NCI-H2029 (cell line): ENCODE measurements around the gene ENOX1.

ENCODE experiments used
- DNase-seq: peaks from one replicate; lab custom pipeline; 2025; lab: John Stamatoyannopoulos, UW

ENOX1 gene

DNA sequence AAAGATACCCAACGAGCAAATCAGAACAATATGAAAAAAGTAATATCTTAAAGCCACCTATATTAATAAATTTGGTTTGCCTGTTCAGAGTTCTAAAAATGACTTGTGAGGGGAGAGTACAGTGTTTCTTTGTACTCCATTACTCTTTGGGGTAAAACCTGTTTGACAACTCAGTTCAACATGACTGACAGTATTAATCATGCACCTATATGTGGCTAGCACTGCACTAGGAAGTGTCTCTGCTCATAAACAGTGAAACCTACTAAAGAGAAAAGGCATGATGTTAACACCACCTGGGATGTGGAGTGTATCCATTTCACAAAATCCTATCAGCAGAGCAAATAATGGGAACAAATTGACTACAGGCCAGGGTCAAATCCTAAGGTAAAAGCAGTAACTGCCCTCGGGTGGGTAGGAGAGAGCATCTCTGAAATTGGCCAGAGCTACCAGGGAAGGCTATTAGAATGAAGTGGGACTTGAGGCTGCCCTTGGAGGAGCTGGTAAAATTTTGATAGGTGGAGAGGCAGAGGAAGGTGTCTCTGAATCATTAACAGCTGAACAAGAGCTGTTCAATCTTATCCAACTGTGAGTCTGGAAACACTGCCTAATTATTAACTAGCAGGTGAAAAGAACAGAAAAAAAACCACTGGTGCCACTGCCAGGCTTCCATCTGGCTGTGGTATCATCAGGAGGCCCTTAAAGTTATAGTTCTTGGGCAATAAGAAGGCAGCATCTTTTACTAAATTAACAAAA lies 398.3 kb downstream of the ENOX1 start:
- no peak for DNase-seq

DNA sequence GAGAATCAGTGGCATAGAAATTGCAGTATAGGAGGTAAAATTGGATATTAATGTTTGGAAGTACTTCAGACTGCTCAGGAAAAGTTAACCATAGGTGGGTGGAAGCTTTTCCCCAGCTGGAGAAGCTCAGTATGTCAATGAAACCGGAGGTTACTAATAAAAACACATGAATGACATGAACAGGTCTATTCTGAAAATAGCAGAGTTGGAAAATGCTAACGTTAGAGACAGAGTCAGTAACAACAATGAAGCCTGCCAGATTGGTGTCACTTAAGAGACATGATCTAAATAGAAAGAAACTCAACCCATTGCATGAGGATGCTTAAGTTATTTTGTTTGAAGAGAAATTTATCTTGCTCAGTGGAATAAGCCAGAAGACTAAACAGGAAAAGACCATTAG lies 398.9 kb downstream of the ENOX1 start:
- no peak for DNase-seq

DNA sequence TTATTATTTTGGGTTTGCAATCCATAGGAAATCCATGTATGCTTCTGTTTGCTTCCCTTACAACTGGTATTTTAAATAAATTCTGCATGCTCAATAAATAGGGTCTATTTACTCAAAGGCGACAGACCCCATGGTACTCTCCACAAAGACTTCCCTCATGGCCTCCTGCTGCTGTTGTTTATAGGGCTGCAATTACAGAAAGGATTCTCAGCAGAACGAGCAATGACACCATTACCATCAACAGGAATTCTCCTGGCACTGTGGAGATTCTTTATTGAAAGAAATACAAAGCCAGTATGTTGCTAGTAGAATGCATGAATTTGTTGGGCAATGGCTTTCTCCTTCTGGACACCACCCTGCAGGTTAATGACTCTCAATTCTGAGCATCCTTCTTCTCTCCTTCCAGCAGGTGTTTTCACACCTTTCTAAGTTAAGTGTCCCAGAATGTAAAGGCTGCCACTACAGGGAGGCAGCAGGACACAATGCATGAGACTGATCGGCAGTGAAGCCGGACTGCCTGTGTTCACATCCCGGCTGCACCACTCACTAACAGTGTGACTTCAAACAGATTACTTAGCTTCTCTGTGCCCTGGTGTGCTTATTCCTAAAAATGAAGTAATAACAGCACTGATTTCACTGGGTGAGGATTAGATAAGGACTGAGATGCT lies 403.1 kb downstream of the ENOX1 start:
- DNase-seq = no peak

DNA sequence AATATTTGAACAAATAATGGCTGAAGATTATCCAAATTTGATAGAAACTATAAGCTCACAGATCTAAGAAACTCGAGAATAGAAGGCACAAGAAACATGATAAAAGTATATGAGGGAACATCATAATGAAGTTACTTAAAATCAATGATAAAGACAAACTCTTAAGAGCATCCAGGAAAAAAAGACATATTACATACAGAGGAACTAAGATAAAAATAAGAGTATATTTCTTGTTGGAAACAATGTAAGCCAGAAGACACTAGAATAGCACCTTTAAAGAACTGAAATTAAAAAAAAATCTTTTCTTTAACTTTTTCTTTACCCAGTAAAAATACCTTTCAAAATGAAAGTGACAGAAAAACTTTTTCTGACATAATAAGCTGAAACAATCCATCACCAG lies 407.0 kb downstream of the ENOX1 start:
- no peak for DNase-seq

DNA sequence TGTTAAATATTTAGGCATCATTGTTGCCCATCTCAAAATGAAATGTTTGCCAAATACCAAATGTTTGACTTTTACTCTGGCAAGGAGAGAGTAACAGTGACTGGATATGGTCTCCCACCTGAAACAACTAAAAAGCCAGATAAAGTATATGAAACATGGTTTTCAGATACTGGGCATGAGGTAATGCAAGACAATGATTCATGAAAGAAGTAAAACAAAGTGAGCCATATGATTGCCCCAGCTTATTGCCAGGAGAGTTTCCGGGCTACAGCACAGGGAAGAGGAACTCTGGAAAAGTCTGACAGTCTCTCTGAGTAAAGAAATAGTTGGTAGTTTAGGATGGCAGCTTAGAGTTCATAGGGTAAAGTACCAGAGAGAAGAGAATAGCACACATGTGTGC lies 408.8 kb downstream of the ENOX1 start:
- no peak for DNase-seq

DNA sequence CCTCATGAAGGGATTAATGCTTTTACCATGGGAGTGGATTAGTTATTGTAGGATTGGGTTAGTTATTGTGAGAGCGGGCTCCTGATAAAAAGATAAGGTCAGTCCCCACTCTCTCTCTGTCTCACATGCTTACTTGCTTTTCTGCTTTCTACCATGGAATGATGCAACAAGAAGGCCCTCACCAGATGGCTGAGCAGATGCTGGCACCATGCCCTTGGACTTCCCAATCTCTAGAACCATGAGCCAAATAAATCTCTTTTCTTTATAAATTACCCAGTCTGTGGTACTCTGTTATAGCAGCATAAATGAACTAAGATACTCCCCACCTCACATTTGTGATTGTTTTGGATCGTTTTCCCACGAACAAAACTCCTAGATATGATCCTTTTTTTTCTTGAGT lies 409.6 kb downstream of the ENOX1 start:
- no peak for DNase-seq

DNA sequence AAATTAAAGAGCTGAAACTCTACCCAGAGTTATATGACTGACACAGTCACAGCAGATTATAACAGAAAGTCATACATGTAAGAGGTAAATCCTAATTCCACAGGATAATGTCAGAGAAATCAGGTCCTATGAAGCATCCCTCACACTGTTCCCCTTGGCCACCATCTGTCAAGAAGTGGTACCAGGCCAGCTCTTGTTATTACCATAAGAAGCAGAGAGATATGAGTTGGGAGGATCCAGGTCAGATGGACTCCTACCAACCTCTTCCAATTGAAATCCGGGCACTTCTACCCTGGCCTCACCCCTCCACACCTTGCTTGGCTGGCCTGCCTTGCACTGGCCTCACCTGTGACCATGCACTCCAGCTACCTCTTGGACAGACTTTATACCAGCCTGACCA lies 410.2 kb downstream of the ENOX1 start:
- DNase-seq = no peak

DNA sequence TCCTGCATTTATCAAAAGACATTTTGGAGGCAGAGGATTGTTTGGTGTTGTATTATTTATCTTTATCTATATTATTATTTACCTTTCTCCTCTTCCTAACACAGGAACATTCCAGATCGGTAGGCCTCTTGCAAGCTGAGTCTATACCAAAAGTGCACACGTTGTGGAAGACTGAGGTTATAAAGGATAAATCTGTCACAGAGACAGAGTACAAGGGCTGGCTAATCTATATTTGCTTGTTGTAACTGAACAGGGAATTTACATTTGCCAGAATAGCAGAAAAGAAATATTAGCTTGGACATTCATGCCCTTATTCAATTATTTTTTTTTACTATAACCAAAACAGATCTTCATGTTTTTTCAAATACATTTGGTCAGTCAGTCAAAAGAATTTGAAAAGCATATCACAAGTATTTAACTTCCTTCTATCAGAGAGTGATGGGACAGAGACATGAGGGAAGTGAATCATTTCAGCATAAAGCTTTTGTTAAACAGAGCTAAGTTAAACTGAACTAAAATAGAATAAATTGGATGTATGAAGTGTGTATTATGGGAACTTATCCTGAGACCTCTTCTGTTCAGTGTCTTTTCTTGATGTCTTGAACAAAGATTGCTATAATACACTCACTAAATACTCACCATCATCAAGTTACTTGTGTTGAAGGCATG lies 410.8 kb downstream of the ENOX1 start:
- no peak for DNase-seq

DNA sequence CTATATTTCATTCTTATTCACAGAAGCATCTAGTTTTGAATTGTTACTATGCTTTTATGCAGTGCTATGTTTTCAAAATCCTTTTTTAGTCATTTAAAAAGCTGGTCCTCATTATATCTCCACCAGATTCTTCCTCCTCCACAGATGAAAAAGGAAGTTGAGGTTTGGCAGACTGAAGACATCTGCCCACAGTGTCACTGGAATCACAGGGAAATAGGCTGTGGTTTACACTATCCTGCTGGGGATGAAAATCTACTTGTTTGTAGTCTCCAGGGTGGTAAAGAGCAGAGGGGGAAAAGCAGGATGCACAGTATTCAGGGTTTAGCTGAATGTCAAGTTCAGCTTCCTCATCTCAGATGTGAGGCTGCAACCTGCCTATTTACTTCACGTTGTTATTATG lies 412.2 kb downstream of the ENOX1 start:
- DNase-seq = no peak

DNA sequence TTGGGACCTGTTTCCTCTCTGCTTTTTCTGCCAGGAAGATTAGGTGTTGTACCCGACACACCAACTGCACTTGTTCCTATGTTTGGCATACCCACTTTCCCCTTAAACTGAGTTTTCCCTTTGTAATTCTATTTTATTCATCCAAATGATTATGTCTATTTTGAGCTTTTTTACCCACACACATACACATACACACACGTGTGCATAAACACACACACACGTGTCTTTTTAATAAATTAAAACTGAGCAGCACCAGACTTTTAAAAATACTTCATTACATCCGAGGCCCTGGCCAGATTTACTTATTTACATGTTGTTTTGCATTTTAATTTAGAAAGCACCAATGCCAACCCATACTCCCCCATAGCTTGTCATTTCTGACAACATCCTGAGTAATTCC lies 413.4 kb downstream of the ENOX1 start:
- no peak for DNase-seq

DNA sequence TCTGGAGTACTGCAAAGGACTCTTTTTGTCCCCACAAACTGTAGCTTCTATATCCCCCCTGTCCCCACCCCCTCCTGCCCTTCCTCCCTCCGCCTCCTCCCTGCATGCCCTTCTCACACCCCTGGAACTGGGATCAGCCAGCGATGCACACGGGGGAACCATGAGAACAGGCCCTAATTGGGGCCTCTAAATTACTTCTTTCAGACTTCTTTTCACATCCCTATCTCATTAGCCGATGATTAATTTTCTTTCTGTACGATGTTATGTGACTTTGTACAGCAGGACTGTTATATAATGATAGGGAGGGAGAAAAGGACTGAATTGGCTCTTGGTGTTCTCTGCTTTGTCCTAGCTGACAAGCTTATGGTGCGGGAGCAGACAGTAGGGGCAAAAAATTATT lies 415.9 kb downstream of the ENOX1 start:
- DNase-seq = no peak

DNA sequence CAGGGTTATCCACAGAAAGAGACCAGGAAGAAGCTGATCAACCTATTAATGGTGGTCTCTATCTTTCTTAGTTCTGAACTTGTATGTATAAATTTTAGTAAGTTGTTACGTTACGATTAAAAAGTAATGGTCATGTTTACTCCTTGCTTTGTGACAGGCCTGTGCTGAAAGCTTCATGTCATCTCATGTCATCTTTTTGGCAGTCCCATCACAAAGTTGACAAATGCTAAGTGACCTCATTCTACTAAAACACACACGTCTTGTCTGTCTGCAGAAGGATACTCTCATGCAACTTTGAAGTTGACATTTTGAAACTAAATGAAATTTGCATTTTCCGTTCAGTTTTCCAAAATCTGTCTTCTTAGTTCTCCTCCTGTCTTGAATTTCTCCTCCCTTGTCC lies 417.5 kb downstream of the ENOX1 start:
- DNase-seq = no peak

DNA sequence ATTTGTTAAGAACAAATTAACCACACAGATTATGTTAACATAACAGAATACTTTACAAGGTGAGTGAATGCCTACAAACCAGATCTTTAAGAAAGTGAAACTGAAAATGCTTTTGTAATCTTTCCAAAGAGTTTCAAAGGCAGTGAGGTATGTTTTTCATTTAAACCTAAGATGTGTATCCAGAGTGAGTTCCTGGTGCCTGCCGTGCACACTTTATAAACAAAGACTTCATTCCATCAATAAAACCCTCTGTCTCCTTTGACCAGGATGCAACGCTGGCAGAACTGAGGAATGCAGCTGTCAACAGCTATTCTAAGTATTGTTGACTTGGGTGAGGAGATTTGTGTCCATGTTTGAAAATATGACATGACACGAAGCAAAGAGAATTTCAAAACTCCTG lies 418.8 kb downstream of the ENOX1 start:
- no peak for DNase-seq

DNA sequence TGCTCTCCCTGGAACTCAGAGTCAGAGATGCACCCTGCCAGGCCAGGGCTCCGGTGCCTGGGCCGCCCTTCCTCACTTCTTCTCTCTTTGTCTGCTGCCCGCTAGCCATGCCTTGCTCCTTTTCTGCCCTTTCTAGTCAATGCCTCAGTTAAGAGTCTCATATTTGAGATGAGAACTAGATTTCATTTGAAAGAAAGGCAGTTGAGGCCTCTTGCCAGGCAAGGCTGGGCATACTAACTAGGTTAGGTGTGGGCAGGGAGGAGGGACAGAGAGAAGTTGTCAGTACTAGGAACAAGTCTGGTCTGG lies 421.8 kb downstream of the ENOX1 start:
- no peak for DNase-seq

DNA sequence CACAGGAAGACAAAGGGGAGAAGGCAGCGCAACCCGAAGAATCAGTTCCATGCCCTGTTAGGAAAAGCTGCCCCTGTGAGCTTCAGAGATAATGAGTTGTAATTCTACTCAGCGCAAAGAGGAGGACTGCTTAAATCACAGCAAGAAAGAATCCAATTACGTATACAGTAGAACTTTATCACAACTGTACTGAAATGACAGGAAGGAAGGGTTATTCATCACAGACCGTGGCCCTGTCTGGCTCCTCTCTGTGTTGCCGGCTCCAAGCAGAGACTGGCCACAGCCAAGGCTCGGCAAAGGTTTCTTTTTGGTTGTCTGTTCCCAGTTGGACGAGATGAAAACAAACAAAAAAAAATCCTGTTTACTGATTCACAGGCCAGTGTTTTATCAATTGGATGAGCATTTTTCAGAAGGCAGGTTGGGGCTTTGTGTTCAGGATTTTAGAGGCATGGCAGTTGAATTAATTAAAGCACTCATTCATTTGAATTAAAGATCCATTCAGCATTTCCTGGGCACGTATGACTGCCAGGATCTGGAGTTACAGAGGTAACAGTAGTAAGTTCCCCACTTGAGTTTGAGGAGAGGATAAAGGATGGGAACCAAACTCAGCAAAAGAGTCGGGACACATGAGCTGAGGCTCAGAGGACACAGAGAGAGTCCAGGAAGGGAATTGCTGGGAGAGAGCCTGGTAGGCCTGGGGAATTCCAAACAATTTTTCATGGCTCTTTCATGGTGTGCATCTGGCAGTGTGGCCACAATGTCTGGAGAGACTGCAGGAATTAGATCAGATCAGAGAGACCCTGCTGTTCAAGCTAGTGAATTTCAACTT lies 422.3 kb downstream of the ENOX1 start:
- DNase-seq = no peak

DNA sequence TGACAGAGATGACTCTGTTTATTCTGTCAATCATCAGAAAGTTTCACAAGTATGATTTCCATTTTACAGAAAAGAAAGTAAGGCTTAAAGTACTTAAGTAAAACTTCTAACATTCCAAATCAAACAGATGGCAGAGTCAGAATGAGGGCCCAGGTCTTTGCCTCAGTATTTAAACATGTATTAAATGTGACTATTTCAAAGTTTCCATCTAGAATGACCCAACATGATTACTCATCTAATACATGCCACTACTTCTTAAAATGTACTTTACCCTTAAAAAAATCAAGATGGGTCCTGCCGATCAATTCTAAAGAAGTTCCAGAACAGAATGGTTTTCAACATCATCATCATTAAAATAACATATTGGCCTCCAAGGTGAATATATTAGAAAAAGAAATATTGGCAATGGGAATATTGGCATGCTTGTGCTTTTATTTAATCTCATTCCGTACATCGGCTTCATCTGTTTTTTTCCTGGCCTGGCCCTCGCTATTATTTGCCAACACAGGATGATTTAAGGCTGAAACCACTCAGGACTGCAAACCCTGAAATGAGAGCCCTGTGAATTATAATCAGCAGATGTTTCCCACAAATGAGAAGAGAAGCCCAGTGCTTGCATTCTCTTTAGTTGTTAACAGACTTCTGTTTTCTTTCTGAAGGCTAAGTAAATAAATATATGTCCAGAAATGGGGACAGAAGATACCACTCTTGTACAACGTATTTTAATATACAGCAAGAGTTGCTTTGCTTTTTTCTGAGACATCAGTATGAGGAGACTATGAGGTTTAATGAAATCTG lies 423.4 kb downstream of the ENOX1 start:
- DNase-seq = no peak

DNA sequence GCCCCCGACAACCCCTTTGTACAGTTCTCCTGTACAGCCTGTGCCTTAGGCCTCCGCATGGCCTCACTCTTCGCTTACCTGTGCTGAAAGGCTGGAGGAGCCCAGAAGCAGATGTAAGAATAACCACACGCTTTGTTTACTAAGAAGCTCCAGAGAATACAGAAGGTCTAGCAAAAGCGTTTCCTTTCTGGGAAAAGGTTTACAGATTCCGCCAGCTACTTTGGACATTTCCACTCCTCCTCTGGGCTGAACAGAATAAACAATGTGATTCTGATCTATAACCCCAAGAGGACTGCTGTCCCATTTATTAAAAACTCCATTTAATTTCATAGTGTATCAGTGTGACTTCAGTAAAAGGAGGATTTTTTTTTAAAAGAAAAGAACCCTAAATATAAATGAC lies 424.2 kb downstream of the ENOX1 start:
- DNase-seq = no peak

DNA sequence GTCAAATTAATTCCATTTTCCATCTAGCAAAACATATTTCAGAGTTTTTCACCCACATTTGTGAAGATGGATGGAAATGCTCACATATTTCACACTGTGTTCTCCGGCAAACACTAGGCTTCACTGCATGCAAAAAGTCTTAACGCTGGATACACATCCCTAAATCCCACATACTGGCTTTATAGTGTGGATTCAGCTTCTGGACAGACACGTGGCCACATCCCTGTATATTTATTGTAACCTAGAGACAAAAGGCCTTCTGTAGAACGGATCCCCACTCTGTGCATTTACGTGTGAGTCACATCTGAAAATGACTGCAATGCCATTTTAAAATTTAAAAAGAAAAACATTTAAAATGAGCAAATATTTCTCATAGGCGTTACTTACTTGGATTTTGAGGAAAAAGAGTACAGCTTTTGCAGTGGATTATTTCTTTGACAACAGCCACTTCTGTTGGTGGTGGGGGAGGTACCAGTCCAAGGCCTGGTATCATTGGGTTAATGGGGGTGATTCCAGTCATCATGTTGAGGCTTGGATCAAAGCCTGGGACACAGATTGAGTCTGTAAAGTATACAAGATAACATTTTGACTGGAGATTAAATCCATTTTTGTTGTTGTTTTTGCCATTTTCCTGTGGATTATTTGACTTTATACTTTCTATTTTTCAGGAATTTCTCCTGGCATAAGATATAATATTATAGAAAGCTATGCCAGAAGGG lies 425.7 kb downstream of the ENOX1 start:
- no peak for DNase-seq

DNA sequence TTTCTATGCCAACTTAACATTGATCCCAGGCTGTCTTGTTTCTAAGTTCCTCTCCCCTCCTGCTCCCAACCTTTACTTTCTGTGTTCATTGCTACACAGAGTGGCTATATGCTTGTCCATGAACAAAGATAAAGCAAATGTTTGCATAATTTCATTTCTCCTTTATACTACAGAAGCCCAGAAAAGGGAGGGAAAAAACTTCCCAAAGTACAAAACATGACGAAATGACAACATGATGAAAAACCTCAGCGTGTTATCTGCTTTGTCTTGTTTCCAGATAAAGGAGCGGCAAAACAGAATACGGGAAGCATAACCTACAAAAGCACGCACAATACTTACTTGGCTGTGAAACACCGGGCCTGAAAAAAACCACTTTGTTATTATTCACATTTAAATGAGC lies 426.6 kb downstream of the ENOX1 start:
- no peak for DNase-seq

DNA sequence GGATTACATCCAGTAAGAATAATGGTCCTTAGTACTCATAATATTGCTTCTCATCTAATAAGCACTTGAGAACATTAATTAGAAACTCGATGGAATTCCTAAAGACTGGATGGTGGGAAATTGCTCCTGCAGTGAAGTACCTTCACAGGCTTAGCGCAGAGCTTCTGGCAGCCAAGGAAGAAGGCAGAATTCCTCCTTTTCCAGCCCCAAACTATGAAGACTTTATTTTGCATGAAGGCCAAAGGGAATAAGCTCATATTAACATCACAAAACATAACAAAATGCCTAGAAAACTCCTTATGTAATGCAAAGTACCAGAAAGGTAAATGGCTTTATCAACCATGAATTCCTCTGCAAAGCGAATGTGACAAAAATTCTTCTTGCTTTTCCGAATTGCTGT lies 427.2 kb downstream of the ENOX1 start:
- DNase-seq = no peak

DNA sequence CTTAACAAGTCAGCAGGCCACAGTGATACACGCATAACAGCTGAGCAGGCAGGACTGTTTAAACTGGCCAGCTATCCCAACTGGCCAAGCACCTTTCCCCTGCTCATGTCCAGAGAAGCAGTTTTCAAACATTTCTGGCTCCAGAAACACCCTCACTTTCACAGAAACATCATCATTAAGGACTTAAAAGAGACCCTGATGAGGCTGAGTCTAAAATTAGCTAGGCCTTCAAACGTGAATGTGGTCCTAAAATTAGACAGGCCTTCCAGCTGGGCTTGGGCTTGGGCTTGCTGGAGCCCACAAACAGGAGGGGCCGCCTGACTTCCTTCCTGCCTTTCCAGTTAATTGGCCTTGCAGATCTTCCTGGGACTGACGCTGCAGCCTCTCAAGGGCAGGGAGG lies 429.2 kb downstream of the ENOX1 start:
- DNase-seq = no peak
